Esophagus (tissue), 2 donors: Measurements from ENCODE around the gene BDH1. TPM values are rescaled to one million over a fixed set of nuclear protein-coding genes. Genes with fewer than 3 reads are reported as not detected.
"Not testable (repeated sequence)": the region's sequence is repeated elsewhere in the genome, so short reads cannot be mapped to it uniquely, and the experiment has no call there.

Experiments
- H3K27ac ChIP-seq, 2 donors: one replicate each; pipeline ENCODE4 v1.5.1; 2013; ENCODE audit warnings: low read depth in 2 of 2, mild to moderate bottlenecking in 2 of 2, inconsistent platforms in 1 of 2, low read length in 1 of 2, moderate library complexity in 1 of 2
- H3K27me3 ChIP-seq, 2 donors: one replicate each; pipeline ENCODE4 v1.6.1; 2013; ENCODE audit warnings: low read length in 2 of 2, control low read depth in 1 of 2, mild to moderate bottlenecking in 1 of 2; ENCODE audit not compliant: insufficient read depth in 2 of 2, control insufficient read depth in 1 of 2
- H3K36me3 ChIP-seq, 2 donors: one replicate each; pipeline ENCODE4 v1.6.1; 2013; ENCODE audit warnings: low read length in 1 of 2; ENCODE audit not compliant: control insufficient read depth in 2 of 2, insufficient read depth in 2 of 2
- H3K4me1 ChIP-seq, 2 donors: one replicate each; pipeline ENCODE4 v1.6.1; 2013; ENCODE audit warnings: low read length in 1 of 2; ENCODE audit not compliant: control insufficient read depth in 2 of 2, insufficient read depth in 2 of 2
- H3K4me3 ChIP-seq, 2 donors: one replicate each; pipeline ENCODE4 v1.5.1; 2013; ENCODE audit warnings: low read length in 2 of 2, mild to moderate bottlenecking in 2 of 2, low read depth in 1 of 2, moderate library complexity in 1 of 2
- H3K9me3 ChIP-seq, 2 donors: one replicate each; pipeline ENCODE4 v1.6.1; 2013; ENCODE audit warnings: mild to moderate bottlenecking in 2 of 2, low read depth in 1 of 2, low read length in 1 of 2, moderate library complexity in 1 of 2; ENCODE audit not compliant: control insufficient read depth in 2 of 2, insufficient read depth in 1 of 2
- WGBS, 2 donors: extraction: QIAGEN DNeasy Blood & Tissue Kit; methylation state at CpG; one replicate each; pipeline ENCODE4 v1.1.7; 2013; 5-methylcytosine and 5-hydroxymethylcytosine counted together
- polyA plus RNA-seq, 2 donors: library from polyadenylated mRNA; stranded (reverse); fragments of 200-250 nt; gene quantifications; one replicate each; pipeline ENCODE4 v1.2.3, GENCODE V29; 2013
- donor health status: healthy with polysubstance abuse.
- donor health status: Bipolar disorder and iron deficiency.

Gene BDH1
- polyA plus RNA-seq, 2 donors = 49.5 to 59.9 TPM

DNA sequence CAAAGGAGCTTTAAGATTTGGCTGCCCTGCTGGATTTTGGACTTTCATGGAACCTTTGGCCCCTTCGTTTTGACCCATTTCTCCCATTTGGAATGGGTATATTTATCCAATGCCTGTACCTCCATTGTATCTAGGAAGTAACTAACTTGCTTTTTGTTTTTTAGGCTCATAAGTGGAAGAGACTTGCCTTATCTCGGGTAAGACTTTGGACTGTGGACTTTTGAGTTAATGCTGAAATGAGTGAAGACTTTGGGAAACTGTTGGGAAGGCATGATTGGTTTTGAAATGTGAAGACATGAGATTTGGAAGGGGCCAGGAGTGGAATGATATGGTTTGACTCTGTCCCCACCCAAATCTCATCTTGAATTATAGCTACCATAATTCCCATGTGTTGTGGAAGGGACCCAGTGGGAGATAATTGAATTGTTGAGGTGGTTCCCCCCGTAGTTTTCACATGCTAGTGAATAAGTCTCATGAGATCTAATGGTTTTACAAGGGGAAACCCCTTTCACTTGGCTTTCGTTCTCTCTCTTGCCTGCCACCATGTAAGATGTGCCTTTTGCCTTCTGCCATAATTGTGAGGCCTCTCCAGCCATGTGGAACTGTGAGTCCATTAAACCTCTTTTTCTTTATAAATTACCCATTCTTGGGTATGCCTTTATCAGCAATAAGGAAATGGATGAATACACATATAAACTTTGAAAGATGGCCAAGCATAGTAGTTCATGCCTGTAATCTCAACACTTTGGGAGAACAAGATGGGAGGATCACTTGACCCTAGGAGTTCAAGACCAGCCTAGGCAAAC lies 15.5 kb upstream of the BDH1 start:
- WGBS, 2 donors = 82 to 89% methylated on average over 4 of the region's 4 CpGs
- not testable (repeated sequence) for H3K36me3 ChIP-seq

DNA sequence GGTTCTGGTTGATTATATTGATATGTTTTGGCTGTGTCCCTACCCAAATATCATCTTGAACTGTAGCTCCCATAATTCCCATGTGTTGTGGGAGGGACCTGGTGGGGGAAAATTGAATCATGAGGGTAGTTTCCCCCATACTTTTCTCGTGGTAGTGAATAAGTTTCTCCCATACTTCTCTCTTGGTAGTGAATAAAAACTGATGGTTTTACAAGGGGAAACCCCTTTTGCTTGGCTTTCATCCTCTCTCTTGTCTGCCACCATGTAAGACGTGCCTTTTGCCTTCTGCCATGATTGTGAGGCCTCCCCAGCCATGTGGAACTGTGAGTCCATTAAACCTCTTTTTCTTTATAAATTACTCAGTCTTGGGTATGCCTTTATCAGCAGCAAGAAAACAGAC lies 13.7 kb upstream of the BDH1 start:
- H3K36me3 ChIP-seq, H3K9me3 ChIP-seq, H3K4me1 ChIP-seq, H3K27me3 ChIP-seq, H3K4me3 ChIP-seq, H3K27ac ChIP-seq: not testable (repeated sequence)
- WGBS, 2 donors = 75 to 78% methylated on average over 2 of the region's 2 CpGs

More for the DNA sequence above, 15.5 kb upstream of the BDH1 start:
- not testable (repeated sequence) for H3K4me1 ChIP-seq, H3K9me3 ChIP-seq, H3K27ac ChIP-seq, H3K4me3 ChIP-seq, H3K27me3 ChIP-seq

DNA sequence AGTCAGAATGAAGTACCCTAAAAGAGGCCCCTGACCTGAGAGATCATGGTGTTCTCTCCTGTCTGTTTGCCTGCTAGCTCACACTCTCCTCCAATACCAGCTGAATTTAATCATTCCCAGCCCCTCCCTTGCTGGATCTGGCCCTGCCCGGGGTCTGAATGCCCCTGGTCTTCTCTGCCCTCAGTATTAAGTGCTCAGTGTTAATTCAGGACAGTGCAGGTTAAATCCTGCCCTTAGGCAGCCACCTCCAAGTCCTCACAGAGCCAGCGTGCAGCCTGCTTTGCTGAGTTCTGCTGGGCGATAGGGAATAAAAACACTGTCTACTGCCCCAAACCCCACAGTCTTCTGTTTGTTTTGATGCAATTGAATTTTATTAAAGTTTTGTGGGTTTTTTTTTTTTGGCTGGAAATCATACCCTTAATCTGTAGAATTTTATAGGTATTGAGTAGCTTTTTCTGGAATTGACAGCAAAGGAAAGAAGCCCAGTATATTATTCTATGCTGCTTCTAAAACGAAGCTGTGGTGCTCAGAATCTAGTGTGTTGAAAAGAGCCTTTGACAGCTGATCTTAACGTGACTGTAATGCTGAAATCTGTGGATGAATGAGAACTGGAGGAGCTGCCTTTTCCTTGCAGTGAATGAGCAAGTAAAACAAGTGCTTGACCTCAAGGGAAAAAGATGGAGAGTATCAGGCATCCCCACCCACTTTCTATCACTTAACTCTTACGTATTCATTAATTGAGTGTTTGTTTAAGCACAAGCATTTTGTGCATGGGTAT lies 12.3 kb upstream of the BDH1 start:
- H3K36me3 ChIP-seq = no peaks in the 10 kb centered on the region
- 53 to 54% methylated on average over 6 of the region's 6 CpGs for WGBS, 2 donors
- H3K27ac ChIP-seq = no peak overlapping the region
- no peaks in the 10 kb centered on the region for H3K9me3 ChIP-seq
- no peak overlapping the region for H3K4me3 ChIP-seq
- H3K4me1 ChIP-seq = no peaks in the 10 kb centered on the region
- H3K27me3 ChIP-seq = no peaks in the 10 kb centered on the region

DNA sequence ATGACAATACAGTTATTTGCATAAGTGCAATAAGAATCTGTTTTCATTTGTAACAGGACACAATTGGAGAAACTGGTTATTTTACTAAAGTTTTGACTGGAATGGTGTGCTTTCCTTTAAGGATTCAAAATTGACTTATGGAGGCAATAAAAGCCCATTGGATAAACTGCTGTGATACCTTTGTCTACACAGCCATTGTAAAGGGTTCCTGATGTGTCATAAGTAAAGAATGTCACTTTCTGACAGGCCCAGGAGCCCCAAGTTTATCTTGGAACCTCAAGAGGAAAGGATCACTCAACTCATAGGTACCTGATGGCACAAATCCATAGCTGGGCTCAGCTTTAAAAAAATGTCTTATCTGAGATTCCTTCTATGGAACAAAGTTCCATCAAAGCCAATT lies 10.4 kb upstream of the BDH1 start:
- not testable (repeated sequence) for H3K36me3 ChIP-seq, H3K27me3 ChIP-seq, H3K4me1 ChIP-seq

DNA sequence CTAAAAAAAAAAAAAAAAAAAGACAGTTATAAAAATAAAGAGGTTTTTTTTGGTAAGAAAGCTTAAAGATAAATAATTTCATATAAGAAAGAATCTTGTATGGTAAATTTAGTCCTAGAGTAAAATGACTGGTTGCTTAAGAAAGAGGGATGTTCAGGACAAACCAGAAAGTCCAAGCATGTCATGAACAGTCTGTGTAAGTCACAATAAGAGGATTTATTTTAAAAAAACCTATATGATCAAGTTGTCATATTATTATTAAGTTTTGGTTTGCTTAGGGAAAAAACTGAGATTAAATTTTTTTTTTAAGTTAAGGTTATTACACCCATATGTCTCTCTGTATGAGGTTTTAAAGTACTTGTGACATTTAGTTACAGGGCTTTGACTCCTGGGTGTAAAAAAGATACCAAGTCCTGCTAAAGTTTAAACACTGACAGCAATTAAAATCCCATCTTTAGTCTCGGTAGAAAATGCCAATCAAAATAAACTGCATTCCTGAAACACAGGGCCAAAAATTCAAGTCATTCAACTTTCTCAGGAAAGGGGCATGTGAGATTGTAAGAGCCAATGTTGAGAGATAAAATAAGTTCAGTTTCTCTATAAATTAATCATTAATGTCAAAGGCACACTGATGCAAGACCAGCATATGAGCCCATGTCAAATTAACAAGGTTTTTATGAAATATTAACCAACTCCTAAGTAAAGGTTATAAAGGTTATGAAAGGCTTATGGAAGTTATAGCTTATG lies 8.5 kb upstream of the BDH1 start:
- no peaks in the 10 kb centered on the region for H3K9me3 ChIP-seq
- H3K27me3 ChIP-seq = no peaks in the 10 kb centered on the region
- no peak overlapping the region for H3K27ac ChIP-seq
- H3K4me1 ChIP-seq = no peaks in the 10 kb centered on the region
- WGBS, 2 donors = 48 to 68% methylated on average over 1 of the region's 1 CpG
- H3K4me3 ChIP-seq = no peak overlapping the region
- no peaks in the 10 kb centered on the region for H3K36me3 ChIP-seq

More for the DNA sequence above, 10.4 kb upstream of the BDH1 start:
- not testable (repeated sequence) for H3K9me3 ChIP-seq, H3K4me3 ChIP-seq, H3K27ac ChIP-seq

DNA sequence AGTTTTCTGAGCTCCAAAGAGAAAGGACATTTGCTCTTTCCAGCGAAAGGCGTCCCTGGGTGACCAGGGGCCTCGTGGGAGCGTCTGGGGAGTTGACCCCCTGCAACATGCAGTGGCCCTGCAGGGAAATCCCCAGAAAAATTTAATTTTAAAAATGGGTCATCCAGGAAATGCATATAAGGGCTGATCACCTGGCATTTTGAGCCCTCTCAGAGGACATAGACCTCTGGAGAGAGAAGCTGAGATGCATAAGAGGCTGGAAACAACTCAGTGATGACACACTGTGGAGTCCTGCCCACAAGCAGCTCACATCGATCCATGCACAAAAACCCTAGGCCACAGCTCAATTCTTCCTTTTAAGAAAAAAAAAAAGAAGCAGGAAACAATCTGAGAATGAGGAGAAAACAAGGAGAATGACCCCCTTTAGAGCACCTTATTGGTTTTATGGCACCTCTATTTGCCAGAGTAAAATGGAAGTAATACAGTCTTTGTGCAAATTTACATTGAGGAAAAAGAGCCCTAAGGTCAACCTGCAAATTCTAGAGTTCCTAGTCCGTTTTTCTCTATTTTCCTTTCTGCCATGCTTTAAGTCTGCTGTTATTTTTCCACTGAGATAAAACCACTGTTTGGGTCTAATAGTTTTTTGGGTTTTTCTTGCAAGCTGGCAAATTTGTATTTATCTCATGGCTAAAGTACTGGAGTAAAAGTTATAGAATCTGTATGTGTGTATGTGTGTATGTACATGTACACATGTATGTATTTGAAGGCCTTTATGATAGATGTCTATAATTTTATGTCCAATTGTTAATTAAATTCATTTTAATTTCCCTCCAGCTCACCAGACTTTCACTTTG lies 6.9 kb upstream of the BDH1 start:
- H3K9me3 ChIP-seq = no peaks in the 10 kb centered on the region
- H3K27ac ChIP-seq = no peak overlapping the region
- no peaks in the 10 kb centered on the region for H3K36me3 ChIP-seq
- 87% methylated on average over 6 of the region's 6 CpGs for WGBS, 2 donors
- no peaks in the 10 kb centered on the region for H3K4me1 ChIP-seq
- H3K4me3 ChIP-seq = no peak overlapping the region
- no peaks in the 10 kb centered on the region for H3K27me3 ChIP-seq

DNA sequence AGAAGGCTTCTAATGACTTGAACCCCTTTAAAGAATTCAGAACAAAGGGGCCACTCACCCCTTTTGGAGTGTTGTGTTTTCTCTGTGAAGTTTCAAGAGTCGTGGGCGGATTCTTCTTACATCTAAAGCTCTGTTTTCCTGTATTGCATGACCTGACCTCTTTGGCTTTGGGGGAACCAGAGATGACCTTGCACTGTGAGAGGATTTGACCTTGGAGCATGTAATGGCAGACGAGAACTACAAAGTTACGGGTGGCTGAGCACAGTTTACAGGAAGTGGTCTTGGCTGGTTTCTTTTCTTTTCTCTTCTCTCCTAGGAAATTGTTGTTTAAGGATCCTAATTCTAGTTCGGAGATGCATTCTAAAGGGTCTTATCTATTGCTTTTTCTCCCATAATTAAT lies 6.2 kb upstream of the BDH1 start:
- H3K36me3 ChIP-seq = no peaks in the 10 kb centered on the region
- no peaks in the 10 kb centered on the region for H3K27me3 ChIP-seq
- no peak overlapping the region for H3K4me3 ChIP-seq
- H3K9me3 ChIP-seq = no peaks in the 10 kb centered on the region
- H3K27ac ChIP-seq = no peak overlapping the region
- 68 to 73% methylated on average over 5 of the region's 5 CpGs for WGBS, 2 donors
- H3K4me1 ChIP-seq = no peaks in the 10 kb centered on the region

DNA sequence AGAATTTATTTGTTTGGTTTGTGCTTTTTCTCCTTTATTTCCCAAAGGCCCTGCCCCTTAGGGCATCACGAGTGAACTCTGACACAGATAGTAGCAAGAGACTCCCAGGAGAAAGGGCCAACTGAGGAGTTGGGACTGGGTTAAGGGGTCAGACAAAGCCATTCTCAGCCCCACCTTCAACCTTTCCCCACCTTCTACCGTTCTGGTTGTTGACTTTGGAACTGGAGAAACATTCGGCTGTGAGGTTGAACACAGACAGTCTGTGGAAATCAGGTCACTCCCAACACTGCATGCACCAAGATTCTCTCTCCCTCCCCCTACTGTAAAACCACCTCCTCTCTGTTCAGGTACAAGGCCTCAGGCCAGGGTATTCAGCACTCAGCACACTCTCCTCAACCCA lies 3.9 kb upstream of the BDH1 start:
- no peaks in the 10 kb centered on the region for H3K9me3 ChIP-seq
- 60 to 69% methylated on average over 3 of the region's 3 CpGs for WGBS, 2 donors
- H3K27me3 ChIP-seq = no peaks in the 10 kb centered on the region
- no peak overlapping the region for H3K27ac ChIP-seq
- H3K4me3 ChIP-seq = no peak overlapping the region
- no peaks in the 10 kb centered on the region for H3K4me1 ChIP-seq
- no peaks in the 10 kb centered on the region for H3K36me3 ChIP-seq
